HG03039 (cell line): ENCODE data around the gene SYNE1.
"Not testable (repeated sequence)": the region's sequence is repeated elsewhere in the genome, so short reads cannot be mapped to it uniquely, and the experiment has no call there.

ENCODE experiments used
- ATAC-seq: cut with Tn5 transposase; IDR thresholded peaks from one replicate; pipeline ENCODE4 v1.9.1; 2021; ENCODE audit warnings: mild to moderate bottlenecking, moderate library complexity; ENCODE audit not compliant: unreplicated experiment

Gene SYNE1

GRCh38 chr6:152492281-152492680 is 144.9 kb downstream of the SYNE1 start:
- not testable (repeated sequence) for ATAC-seq

DNA sequence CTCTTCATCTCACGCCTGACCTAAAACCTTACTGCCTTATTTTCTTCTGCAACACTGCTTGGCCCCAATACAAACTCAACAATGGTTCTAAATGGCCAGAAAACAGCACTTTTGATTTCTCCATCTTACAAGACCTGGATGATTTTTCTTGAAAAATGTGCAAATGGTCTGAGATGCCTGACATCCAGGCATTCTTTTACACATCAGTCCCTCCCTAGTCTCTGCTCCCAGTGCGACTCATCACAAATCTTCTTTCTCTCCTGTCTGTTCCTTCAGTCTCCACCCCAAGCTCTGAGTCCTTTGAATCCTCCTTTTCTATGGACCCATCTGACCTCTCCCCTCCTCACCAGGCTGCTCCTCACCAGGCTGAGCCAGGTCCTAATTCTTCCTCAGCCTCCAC is 145.7 kb downstream of the SYNE1 start:
- ATAC-seq = not testable (repeated sequence)

DNA sequence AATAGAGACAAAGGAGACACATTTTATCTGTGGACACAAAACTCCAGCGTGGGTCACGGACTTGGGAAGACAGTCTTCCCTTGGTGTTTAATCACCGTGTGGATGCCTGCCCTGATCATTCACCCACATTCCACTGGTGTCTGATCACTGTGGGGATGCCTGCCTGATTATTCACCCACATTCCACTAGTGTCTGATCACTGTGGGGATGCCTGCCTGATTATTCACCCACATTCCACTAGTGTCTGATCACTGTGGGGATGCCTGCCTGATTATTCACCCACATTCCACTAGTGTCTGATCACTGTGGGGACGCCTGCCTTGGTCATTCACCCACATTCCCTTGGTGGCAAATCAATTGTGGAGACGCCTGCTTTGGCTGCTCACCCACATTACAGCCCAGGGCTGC is 146.2 kb downstream of the SYNE1 start:
- not testable (repeated sequence) for ATAC-seq

DNA sequence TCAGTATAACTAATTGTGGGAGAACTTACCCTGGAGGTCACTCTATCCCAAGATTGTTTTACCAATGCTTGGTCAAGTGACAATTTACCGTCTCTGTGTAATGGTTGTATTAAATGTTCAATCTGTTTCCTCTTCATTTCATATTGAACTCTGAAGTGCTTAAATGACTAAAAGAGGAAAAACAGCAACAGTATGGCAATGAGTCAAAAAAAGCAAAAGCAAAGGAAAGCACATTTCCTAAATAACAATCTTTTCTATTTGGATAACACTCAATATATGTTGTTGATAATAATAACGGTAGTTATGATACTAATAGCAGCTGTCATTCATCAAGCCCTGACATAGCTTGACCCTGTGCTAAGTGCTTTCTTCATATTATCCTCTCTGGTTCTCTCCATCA is 152.4 kb downstream of the SYNE1 start:
- ATAC-seq = no peak

GRCh38 chr6:152482289-152482688 is 154.9 kb downstream of the SYNE1 start:
- ATAC-seq = no peak

GRCh38 chr6:152478377-152479010 is 158.7 kb downstream of the SYNE1 start:
- no peak for ATAC-seq

GRCh38 chr6:152474354-152474753 is 162.8 kb downstream of the SYNE1 start:
- no peak for ATAC-seq

DNA sequence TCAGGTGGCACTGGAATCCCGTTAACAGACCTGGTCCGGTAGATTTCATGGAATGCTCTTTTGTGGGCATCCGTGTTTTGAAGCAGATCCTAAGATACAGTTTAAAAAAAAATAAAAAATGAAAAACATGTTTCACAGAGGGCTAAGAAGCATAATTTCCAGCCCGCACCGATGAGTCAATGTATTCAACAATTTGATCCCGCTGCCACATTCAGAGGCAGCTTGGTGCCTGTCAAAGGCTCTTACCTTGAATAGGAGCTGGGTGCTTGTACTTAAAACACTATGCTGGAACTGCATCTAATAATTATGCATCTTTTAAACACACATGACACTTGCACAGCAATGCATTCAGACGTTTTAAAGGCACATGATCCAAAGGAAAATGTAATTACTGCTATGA is 164.8 kb downstream of the SYNE1 start:
- ATAC-seq = no peak

- no peak for ATAC-seq
Measured at GRCh38 chr6:152471456-152472265, 165.5 kb downstream of the SYNE1 start.

- ATAC-seq = no peak
Measured at GRCh38 chr6:152463164-152463563, 174.0 kb downstream of the SYNE1 start.

DNA sequence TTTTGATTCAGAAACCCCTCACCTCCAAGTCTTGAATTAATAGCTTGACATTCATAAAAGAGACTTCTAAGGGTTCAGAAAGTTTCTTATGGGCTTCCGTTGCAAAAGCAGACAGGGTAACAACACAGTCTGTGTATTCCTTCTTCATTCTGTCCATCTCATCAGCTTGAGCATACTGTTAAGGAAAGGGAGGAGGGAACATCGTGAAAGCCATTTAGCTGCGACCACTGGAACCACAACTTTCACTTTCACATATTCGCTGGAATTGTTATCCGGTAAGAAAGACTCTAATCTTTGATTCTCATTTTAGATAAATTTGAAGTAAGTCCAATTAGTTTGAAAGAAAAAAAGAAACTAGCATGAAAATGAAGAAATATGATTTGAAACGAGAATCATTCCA is 174.4 kb downstream of the SYNE1 start:
- ATAC-seq = no peak

- ATAC-seq = no peak
Measured at GRCh38 chr6:152461556-152461955, 175.6 kb downstream of the SYNE1 start.

GRCh38 chr6:152458648-152459644 is 178.2 kb downstream of the SYNE1 start:
- ATAC-seq = no peak

GRCh38 chr6:152457949-152458624 is 179.1 kb downstream of the SYNE1 start:
- no peak for ATAC-seq

GRCh38 chr6:152454003-152454402 is 183.2 kb downstream of the SYNE1 start:
- no peak for ATAC-seq

- ATAC-seq = no peak
Measured at GRCh38 chr6:152453421-152453820, 183.7 kb downstream of the SYNE1 start.

GRCh38 chr6:152452639-152453038 is 184.5 kb downstream of the SYNE1 start:
- ATAC-seq = no peak

GRCh38 chr6:152450519-152450918 is 186.6 kb downstream of the SYNE1 start:
- no peak for ATAC-seq

DNA sequence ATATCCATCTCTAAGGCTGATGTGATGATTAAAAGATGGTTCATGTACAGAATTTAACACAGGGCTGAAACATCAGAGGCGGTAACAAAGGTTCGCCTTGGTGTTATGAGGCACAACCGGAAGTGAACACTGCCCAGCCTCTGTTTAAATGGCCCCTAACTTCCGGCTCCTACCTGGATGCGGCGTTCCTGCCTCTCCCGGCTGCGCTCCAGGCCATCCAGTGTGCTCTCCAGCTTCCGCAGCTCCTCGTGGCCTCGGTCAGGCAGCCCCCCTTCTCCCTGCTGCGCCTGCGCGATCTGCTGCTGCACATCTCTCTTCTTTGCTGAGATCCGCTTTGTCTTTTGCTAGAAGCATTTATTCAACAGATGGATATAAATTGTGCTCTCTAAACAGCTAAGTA is 195.3 kb downstream of the SYNE1 start:
- no peak for ATAC-seq

- no peak for ATAC-seq
Measured at GRCh38 chr6:152435816-152436215, 201.3 kb downstream of the SYNE1 start.

- ATAC-seq = no peak
Measured at GRCh38 chr6:152432758-152433157, 204.4 kb downstream of the SYNE1 start.
